ENCODE results near the gene FLYWCH2. TPM values are rescaled to one million over a fixed set of nuclear protein-coding genes. Genes with fewer than 3 reads are reported as not detected.

The FLYWCH2 gene
- total and polyA plus RNA-seq, 2 of the 13 experiments (the other 11 are each of a cell fraction or from before 2014, with no cell fraction given), result 16.9 to 19.8 TPM

GRCh38 chr16:2904922-2905240 lies 21.9 kb downstream of the FLYWCH2 start (continued):
- 0 out of 2 replicates have a peak, but pooled peaks have one; percentile 45 for TF ChIP-seq ZNF275 (CRISPR knock-in tag; IDR thresholded peaks at IDR 0.05; ENCODE audit: borderline replicate concordance)
- TF ChIP-seq MTA1 (CRISPR knock-in tag; IDR thresholded peaks at IDR 0.05; ENCODE audit: borderline replicate concordance), result 0 out of 2 replicates have a peak, but pooled peaks have one; percentile 1
- TF ChIP-seq KLF16 (CRISPR knock-in tag; IDR thresholded peaks at IDR 0.05), result 0 out of 4 replicates have a peak, but pooled peaks of 1 of the 2 experiments have one; percentile 25
- no peak for TF ChIP-seq PRMT3 (CRISPR knock-in tag; IDR thresholded peaks at IDR 0.05; ENCODE audit: borderline replicate concordance, low read depth)
- TF ChIP-seq ZNF329 (CRISPR knock-in tag; IDR thresholded peaks at IDR 0.05; ENCODE audit: low read depth), result no peak
- peak; percentile 87; the same call in 1 of the 2 replicates for TF ChIP-seq GLI4 (CRISPR knock-in tag; IDR thresholded peaks at IDR 0.05; ENCODE audit: borderline replicate concordance)
- no peak for TF ChIP-seq IRX3 (CRISPR knock-in tag; IDR thresholded peaks at IDR 0.05; ENCODE audit: borderline replicate concordance, low read depth)
- no peak for TF ChIP-seq MED13 (CRISPR knock-in tag; IDR thresholded peaks at IDR 0.05)
- TF ChIP-seq XBP1 (CRISPR knock-in tag; IDR thresholded peaks at IDR 0.05), result 0 out of 2 replicates have a peak, but pooled peaks have one; percentile 39
- 0 out of 2 replicates have a peak, but pooled peaks have one; percentile 32 for TF ChIP-seq SSRP1 (CRISPR knock-in tag; IDR thresholded peaks at IDR 0.05)
- peak; percentile 36 for TF ChIP-seq TBX2 (CRISPR knock-in tag; IDR thresholded peaks at IDR 0.05; ENCODE audit: borderline replicate concordance)
- TF ChIP-seq ZNF207 (IDR thresholded peaks at IDR 0.05; ENCODE audit: borderline replicate concordance), result no peak
- 0 out of 2 replicates have a peak, but pooled peaks have one; percentile 16 for TF ChIP-seq POLR2G (IDR thresholded peaks at IDR 0.05; ENCODE audit: low read depth, low read length)
- TF ChIP-seq ZNF430 (CRISPR knock-in tag; IDR thresholded peaks at IDR 0.05), result 0 out of 2 replicates have a peak, but pooled peaks have one; percentile 55
- TF ChIP-seq KAT2B (IDR thresholded peaks at IDR 0.05; ENCODE audit: borderline replicate concordance, low read depth, low read length), result no peak
- no peak for TF ChIP-seq ZNF652 (CRISPR knock-in tag; IDR thresholded peaks at IDR 0.05; ENCODE audit: borderline replicate concordance, low read depth)
- peak; percentile 59; the same call in 1 of the 2 replicates for TF ChIP-seq ZNF780A (CRISPR knock-in tag; IDR thresholded peaks at IDR 0.05)
- TF ChIP-seq ZNF775 (CRISPR knock-in tag; IDR thresholded peaks at IDR 0.05; ENCODE audit: borderline replicate concordance), result no peak
- TF ChIP-seq, protein P1, sequence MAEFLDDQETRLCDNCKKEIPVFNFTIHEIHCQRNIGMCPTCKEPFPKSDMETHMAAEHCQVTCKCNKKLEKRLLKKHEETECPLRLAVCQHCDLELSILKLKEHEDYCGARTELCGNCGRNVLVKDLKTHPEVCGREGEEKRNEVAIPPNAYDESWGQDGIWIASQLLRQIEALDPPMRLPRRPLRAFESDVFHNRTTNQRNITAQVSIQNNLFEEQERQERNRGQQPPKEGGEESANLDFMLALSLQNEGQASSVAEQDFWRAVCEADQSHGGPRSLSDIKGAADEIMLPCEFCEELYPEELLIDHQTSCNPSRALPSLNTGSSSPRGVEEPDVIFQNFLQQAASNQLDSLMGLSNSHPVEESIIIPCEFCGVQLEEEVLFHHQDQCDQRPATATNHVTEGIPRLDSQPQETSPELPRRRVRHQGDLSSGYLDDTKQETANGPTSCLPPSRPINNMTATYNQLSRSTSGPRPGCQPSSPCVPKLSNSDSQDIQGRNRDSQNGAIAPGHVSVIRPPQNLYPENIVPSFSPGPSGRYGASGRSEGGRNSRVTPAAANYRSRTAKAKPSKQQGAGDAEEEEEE (CRISPR knock-in tag; IDR thresholded peaks at IDR 0.05; ENCODE audit: borderline replicate concordance), result peak; percentile 9; the same call in 1 of the 2 replicates
- TF ChIP-seq ZFAT (CRISPR knock-in tag; conservative IDR thresholded peaks at IDR 0.05), result no peak
- TF ChIP-seq HBP1 (CRISPR knock-in tag; IDR thresholded peaks at IDR 0.05; ENCODE audit: low read depth), result 0 out of 2 replicates have a peak, but pooled peaks have one; percentile 8
- TF ChIP-seq ATF1 (CRISPR knock-in tag; IDR thresholded peaks at IDR 0.05), result no peak
- no peak for TF ChIP-seq ZNF337 (CRISPR knock-in tag; IDR thresholded peaks at IDR 0.05; ENCODE audit: borderline replicate concordance, low read depth)
- no peak for TF ChIP-seq IKZF5 (CRISPR knock-in tag; IDR thresholded peaks at IDR 0.05)
- TF ChIP-seq HDAC2 (CRISPR knock-in tag; IDR thresholded peaks at IDR 0.05), result no peak
- no peak for TF ChIP-seq MAX (IDR thresholded peaks at IDR 0.05)

Measured in HepG2 (cell line).